Large intestine (tissue), 3 donors: ENCODE data around the gene ZNF532. TPM values are rescaled to one million over a fixed set of nuclear protein-coding genes. Genes with fewer than 3 reads are reported as not detected.
"Not testable (repeated sequence)": the region's sequence is repeated elsewhere in the genome, so short reads cannot be mapped to it uniquely, and the experiment has no call there.

Experiments
- DNase-seq, 2 donors: peaks; one replicate each; pipeline versions ENCODE4 v3.0.0 to v3.0.0-alpha.2; 2013
- H3K27ac ChIP-seq: one replicate; pipeline ENCODE4 v1.5.1; 2013; ENCODE audit warnings: low read length
- H3K27me3 ChIP-seq: 2 replicates; pipeline ENCODE4 v1.6.1; 2013; ENCODE audit warnings: low read length; ENCODE audit not compliant: control insufficient read depth, insufficient read depth
- H3K36me3 ChIP-seq: 2 replicates; pipeline ENCODE4 v1.6.1; 2013; ENCODE audit warnings: low read length; ENCODE audit not compliant: control insufficient read depth, insufficient read depth
- H3K4me1 ChIP-seq: one replicate; pipeline ENCODE4 v1.6.1; 2013; ENCODE audit warnings: low read length; ENCODE audit not compliant: control insufficient read depth, insufficient read depth
- H3K4me3 ChIP-seq: one replicate; pipeline ENCODE4 v1.5.1; 2013; ENCODE audit warnings: low read length
- H3K9me3 ChIP-seq: one replicate; pipeline ENCODE4 v1.6.1; 2013; ENCODE audit warnings: mild to moderate bottlenecking, low read depth, low read length, moderate library complexity; ENCODE audit not compliant: control insufficient read depth
- WGBS: methylation state at CpG from one replicate; pipeline ENCODE4 v1.1.5; 2013; ENCODE audit warnings: low lambda C conversion rate; ENCODE audit not compliant: insufficient coverage; 5-methylcytosine and 5-hydroxymethylcytosine counted together
- polyA plus RNA-seq: library from polyadenylated mRNA; unstranded; fragments of 120-200 nt; gene quantifications from one replicate; pipeline ENCODE4 v1.2.1, GENCODE V29; 2013

Gene ZNF532
- polyA plus RNA-seq, 1 donor, result 36.6 TPM

- Histone ChIP-seq H3K4me3 (no peak overlapping the region), H3K27me3 (no peaks in the 10 kb centered on the region), H3K9me3 (no peaks in the 10 kb centered on the region), H3K4me1 (peaks cover 20% of the 10 kb centered on the region), H3K36me3 (peaks cover 25% of the 10 kb centered on the region), H3K27ac (peak overlapping the region; percentile 44)
- WGBS, result no CpG with 5 or more reads among the region's 14 CpGs
- DNase-seq, result peak; percentile 33 to 59
Observed at GRCh38 chr18:58915006-58915799, 50.5 kb downstream of the ZNF532 start.

DNA sequence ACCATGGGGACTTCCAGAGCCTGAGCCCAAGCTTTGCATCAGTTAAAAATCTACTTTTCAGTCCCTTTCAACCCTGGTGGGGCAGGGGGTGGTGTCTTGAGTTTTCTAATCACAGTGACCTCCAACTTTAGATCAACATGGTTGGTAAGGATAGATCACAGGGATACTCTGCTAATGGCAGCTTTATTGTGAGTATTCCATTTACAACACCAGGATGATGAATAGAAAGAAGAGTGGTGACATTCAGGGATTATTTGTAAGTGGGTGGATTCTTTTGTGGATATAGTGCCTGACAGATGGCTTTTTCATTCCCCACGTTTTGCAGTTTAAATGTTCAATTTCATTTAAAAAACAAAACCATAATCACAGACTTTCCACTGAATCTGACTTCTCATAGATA lies 51.3 kb downstream of the ZNF532 start:
- DNase-seq, result no peak
- H3K27me3 ChIP-seq, result no peaks in the 10 kb centered on the region
- no peaks in the 10 kb centered on the region for H3K9me3 ChIP-seq
- H3K36me3 ChIP-seq, result peaks cover 27% of the 10 kb centered on the region
- peaks cover 20% of the 10 kb centered on the region for H3K4me1 ChIP-seq
- WGBS, result 40% methylated on average over 1 of the region's 1 CpG
- H3K27ac ChIP-seq, result peak overlapping the region; percentile 44
- H3K4me3 ChIP-seq, result no peak overlapping the region

DNA sequence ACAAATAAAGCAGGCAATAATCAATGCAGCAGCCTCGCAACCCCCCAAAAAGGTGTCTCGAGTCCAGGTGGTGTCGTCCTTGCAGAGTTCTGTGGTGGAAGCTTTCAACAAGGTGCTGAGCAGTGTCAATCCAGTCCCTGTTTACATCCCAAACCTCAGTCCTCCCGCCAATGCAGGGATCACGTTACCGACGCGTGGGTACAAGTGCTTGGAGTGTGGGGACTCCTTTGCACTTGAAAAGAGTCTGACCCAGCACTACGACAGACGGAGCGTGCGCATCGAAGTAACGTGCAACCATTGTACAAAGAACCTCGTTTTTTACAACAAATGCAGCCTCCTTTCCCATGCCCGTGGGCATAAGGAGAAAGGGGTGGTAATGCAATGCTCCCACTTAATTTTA lies 55.3 kb downstream of the ZNF532 start:
- not testable (repeated sequence) for H3K9me3 ChIP-seq, H3K27me3 ChIP-seq, DNase-seq, H3K4me3 ChIP-seq, H3K4me1 ChIP-seq, H3K27ac ChIP-seq
- WGBS, result 100% methylated on average over 1 of the region's 16 CpGs
- H3K36me3 ChIP-seq, result peaks cover 40% of the 10 kb centered on the region

GRCh38 chr18:58922995-58923394 lies 58.3 kb downstream of the ZNF532 start:
- DNase-seq, result no peak
- H3K36me3 ChIP-seq, result peaks cover 36% of the 10 kb centered on the region
- no peaks in the 10 kb centered on the region for H3K27me3 ChIP-seq
- no peak overlapping the region for H3K4me3 ChIP-seq
- H3K9me3 ChIP-seq, result no peaks in the 10 kb centered on the region
- no CpG with 5 or more reads among the region's 10 CpGs for WGBS
- H3K4me1 ChIP-seq, result no peaks in the 10 kb centered on the region
- H3K27ac ChIP-seq, result no peak overlapping the region

DNA sequence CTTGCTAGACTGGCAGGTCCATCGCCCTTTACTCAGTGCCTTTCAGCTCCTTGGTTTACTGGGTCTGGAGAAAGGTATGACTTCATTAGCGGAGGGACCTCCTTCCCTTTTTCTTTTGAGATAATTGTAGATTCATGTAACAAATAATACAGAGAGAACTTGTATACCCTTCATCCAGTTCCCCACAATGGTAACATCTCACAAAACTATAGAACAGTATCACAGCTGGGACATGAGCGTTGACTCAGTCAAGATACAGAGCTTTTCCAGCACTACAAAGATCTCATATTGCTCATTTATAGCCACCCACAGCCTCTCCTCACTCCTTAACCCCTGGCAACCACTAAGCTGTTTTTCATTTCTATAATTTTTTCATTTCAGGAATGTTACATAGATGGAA lies 59.8 kb downstream of the ZNF532 start:
- DNase-seq, result no peak
- no CpG with 5 or more reads among the region's 3 CpGs for WGBS
- H3K4me3 ChIP-seq, result no peak overlapping the region
- H3K4me1 ChIP-seq, result no peaks in the 10 kb centered on the region
- no peaks in the 10 kb centered on the region for H3K27me3 ChIP-seq
- H3K9me3 ChIP-seq, result no peaks in the 10 kb centered on the region
- H3K36me3 ChIP-seq, result peaks cover 26% of the 10 kb centered on the region
- no peak overlapping the region for H3K27ac ChIP-seq

DNA sequence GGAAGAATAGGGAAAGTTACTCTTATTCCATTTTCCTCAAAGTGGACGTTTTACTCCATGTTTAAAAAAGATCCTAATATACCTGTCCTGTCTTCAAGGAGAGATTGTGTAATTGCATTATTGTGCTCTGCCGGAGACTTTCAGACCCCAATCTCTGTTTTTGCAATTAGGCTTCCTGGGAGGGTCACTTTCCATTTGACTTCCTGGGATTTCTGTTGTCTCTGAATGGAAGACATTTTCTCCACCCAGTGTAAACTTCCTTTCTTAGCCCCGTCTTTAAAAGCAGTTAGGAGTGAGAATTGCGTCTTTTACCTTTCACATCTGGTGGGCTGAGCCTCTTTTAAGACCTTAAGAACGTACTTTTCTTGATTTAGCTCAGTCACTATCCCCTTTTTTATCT lies 63.0 kb downstream of the ZNF532 start:
- Histone ChIP-seq H3K4me3 (no peak overlapping the region), H3K27ac (no peak overlapping the region), H3K27me3 (no peaks in the 10 kb centered on the region), H3K36me3 (peaks cover 15% of the 10 kb centered on the region), H3K4me1 (no peaks in the 10 kb centered on the region), H3K9me3 (no peaks in the 10 kb centered on the region)
- 98% methylated on average over 3 of the region's 5 CpGs for WGBS
- DNase-seq, result no peak

- H3K4me3 ChIP-seq, result no peak overlapping the region
- no peak for DNase-seq
- H3K27ac ChIP-seq, result no peak overlapping the region
- H3K4me1 ChIP-seq, result no peaks in the 10 kb centered on the region
- no CpG with 5 or more reads among the region's 4 CpGs for WGBS
- peaks cover 8% of the 10 kb centered on the region for H3K36me3 ChIP-seq
- H3K9me3 ChIP-seq, result no peaks in the 10 kb centered on the region
- no peaks in the 10 kb centered on the region for H3K27me3 ChIP-seq
Observed at GRCh38 chr18:58928386-58928785, 63.7 kb downstream of the ZNF532 start.

DNA sequence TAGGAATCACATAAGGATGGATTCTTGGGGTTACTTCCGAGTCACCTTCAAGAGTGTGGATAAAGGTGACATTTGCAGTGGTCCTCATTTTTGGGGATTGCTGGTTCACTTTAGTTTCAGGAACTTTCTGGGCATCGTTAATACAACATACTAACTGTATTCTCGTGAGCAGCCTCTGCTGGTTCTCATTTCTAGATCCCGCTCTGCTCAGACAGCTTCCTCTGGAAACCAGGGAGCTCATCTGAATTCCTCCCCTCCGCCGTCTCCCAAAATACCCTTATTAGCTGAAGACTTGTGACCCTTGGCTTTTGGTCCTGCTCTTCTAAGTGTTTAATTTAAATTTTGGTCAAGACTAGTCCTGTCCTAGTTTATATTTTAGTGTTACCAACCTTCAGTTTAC lies 64.5 kb downstream of the ZNF532 start:
- Histone ChIP-seq H3K4me1 (no peaks in the 10 kb centered on the region), H3K36me3 (peaks cover 5% of the 10 kb centered on the region), H3K27ac (no peak overlapping the region), H3K27me3 (no peaks in the 10 kb centered on the region), H3K9me3 (no peaks in the 10 kb centered on the region), H3K4me3 (no peak overlapping the region)
- no peak for DNase-seq
- WGBS, result no CpG with 5 or more reads among the region's 6 CpGs

DNA sequence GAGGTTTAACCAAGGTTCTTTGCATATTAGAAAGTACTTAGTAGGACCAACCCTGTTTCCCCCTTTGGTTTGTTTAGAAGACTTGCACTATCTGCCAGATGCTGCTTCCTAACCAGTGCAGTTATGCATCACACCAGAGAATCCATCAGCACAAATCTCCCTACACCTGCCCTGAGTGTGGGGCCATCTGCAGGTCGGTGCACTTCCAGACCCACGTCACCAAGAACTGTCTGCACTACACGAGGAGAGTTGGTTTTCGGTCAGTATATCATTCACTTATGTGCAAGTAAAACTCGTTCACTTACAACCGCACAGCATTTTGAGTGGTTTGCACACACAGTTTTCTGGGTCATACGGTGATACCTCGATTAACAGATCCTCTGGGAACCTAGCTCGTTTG lies 69.7 kb downstream of the ZNF532 start:
- peaks cover 10% of the 10 kb centered on the region for H3K36me3 ChIP-seq
- no CpG with 5 or more reads among the region's 9 CpGs for WGBS
- H3K27me3 ChIP-seq, result no peaks in the 10 kb centered on the region
- H3K27ac ChIP-seq, result no peak overlapping the region
- no peak for DNase-seq
- H3K9me3 ChIP-seq, result peaks cover 3% of the 10 kb centered on the region
- no peak overlapping the region for H3K4me3 ChIP-seq
- H3K4me1 ChIP-seq, result no peaks in the 10 kb centered on the region

- Histone ChIP-seq H3K9me3 (peaks cover 3% of the 10 kb centered on the region), H3K27me3 (no peaks in the 10 kb centered on the region), H3K4me3 (no peak overlapping the region), H3K27ac (no peak overlapping the region), H3K36me3 (peaks cover 13% of the 10 kb centered on the region), H3K4me1 (no peaks in the 10 kb centered on the region)
- WGBS, result 38% methylated on average over 1 of the region's 3 CpGs
- no peak for DNase-seq
Observed at GRCh38 chr18:58934933-58935577, 70.4 kb downstream of the ZNF532 start.
